ENCODE measurements around the gene LASP1.

The LASP1 gene

DNA sequence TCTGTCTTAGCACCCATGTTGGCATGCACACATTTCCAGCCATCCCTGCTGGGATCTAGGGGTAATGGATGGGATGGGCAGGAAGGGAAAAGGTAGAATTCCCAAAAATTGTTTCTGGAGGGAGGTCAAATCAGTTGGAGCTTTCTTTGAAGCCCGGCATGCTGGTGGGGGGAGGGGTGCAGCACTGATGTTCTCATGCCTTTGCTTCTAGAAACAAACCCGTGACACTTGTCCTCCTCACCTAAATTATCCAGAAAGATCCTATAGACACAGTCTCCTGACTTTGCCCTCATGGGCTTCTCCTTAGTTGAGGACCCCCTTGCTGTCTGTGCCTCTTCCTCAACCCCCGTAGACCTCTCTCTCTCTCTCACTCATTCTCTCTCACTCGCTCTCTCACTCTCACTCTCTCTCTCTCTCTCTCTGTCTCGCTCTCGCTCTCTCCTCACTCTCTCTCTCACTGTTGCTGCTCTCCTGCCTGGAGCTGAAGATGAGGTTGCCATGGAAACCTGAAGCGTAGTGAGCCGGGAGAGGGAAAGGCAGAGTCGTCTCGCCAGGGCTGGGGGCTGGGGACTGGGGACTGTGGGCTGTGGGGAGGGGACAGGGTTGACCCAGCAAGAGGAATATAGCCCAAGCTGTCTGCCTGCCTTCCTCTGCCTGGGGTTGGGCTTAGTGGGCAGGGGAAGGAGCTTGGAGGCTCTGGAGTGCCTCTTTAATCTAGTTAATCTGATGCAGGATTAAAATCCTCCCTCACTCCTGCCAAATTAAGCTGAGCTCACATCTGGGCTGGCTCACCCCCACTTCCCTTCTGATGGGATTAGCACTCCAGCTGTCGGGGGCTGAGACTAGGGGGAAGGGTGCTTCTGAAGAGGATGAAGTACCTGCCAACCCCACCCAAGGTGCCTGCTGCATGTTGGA lies 16.1 kb downstream of the LASP1 start:
- TF ChIP-seq, protein P1, sequence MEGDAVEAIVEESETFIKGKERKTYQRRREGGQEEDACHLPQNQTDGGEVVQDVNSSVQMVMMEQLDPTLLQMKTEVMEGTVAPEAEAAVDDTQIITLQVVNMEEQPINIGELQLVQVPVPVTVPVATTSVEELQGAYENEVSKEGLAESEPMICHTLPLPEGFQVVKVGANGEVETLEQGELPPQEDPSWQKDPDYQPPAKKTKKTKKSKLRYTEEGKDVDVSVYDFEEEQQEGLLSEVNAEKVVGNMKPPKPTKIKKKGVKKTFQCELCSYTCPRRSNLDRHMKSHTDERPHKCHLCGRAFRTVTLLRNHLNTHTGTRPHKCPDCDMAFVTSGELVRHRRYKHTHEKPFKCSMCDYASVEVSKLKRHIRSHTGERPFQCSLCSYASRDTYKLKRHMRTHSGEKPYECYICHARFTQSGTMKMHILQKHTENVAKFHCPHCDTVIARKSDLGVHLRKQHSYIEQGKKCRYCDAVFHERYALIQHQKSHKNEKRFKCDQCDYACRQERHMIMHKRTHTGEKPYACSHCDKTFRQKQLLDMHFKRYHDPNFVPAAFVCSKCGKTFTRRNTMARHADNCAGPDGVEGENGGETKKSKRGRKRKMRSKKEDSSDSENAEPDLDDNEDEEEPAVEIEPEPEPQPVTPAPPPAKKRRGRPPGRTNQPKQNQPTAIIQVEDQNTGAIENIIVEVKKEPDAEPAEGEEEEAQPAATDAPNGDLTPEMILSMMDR (IDR thresholded peaks at IDR 0.05; ENCODE audit: borderline replicate concordance, insufficient read depth, low read depth, low read length) = no peak
- no peak overlapping the region for H3K4me3 ChIP-seq (ENCODE audit: low read depth, low read length)

DNA sequence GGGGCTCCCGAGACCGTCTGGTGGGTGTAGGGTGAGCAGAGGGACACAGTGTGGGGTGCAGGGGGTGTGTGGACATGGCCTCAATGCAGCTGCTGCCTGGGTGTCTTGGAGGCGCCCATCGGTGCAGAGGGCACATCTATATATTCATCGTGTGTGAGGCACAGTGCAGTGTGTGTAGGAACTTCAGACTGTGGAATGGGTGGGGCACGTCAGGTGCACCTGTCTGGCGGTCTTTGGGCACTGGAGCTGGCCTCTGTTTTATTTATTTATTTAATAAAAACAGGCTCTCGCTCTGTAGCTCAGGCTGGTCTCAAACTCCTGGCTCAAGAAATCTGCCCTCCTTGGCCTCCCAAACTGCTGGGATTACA lies 16.8 kb downstream of the LASP1 start:
- H3K4me3 ChIP-seq (ENCODE audit: low read depth, low read length) = no peak overlapping the region
- TF ChIP-seq, protein P1 (IDR thresholded peaks at IDR 0.05; ENCODE audit: borderline replicate concordance, insufficient read depth, low read depth, low read length) = no peak

DNA sequence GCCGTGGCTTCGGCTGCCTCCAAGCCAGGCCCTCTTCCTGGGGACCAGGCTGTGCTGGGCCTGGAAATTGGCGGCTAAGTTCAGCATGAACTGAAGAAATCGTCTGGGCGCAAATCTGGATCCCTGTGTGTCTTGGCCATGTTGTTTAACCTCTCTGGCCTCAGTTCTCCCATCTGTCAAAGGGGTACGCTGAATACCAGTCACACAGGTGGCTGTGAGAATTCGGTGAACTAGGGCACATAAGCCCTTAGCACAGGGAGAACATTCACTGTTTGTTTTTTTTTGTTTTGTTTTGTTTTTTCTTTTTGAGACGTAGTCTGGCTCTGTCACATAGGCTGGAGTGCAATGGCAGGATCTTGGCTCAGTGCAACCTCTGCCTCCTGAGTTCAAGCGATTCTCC lies 19.0 kb downstream of the LASP1 start:
- TF ChIP-seq, protein P1 (IDR thresholded peaks at IDR 0.05; ENCODE audit: borderline replicate concordance, insufficient read depth, low read depth, low read length) = no peak
- H3K4me3 ChIP-seq (ENCODE audit: low read depth, low read length) = no peak overlapping the region

DNA sequence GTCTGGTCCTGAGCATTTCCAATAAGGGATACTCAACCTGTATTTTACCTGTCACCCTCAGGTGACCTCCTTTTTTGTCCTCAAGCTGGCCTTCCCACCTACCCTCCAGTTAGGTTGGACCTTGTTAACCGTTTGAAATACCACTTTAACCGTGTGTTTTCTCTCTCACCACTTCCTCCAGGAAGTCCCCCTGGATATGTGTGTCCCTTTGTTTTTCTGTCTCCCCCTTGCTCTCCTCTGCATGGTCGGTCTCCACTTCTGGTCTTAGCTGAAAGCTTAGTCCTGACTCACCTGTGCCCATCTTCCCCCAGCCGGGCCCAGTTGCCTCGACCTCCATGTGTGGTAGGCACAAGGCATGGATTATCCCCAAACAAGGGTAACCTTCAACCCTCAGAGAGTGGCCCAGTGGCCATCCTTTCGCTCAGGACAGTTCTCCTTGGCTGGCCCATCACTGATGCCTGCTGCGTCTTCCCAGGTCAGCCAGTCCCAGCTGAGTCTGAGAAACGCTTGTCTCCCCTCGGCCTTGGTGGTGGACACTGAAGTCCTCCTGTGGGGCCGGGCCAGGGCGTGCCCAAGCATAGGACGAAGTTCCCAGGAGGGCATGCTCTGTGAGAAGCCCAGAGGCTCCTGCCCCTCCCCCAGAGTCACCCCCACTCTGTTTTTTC lies 20.0 kb downstream of the LASP1 start:
- TF ChIP-seq, protein P1 (IDR thresholded peaks at IDR 0.05; ENCODE audit: borderline replicate concordance, insufficient read depth, low read depth, low read length) = no peak
- no peak overlapping the region for H3K4me3 ChIP-seq (ENCODE audit: low read depth, low read length)

DNA sequence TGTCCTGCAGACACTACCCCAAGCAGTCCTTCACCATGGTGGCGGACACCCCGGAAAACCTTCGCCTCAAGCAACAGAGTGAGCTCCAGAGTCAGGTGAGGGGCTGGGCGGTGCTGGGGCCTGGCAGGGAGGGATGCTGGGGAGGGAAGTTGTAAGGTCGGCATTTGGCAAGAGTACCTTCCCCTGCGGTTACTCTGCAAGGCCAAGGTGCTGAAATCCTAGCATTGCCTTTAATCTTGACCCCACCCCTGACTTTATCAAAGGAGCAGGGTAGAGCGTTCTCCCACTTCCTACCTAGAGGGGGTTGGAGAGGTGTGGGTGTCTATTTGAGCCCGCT lies 20.5 kb downstream of the LASP1 start:
- TF ChIP-seq, protein P1 (IDR thresholded peaks at IDR 0.05; ENCODE audit: borderline replicate concordance, insufficient read depth, low read depth, low read length) = no peak
- no peak overlapping the region for H3K4me3 ChIP-seq (ENCODE audit: low read depth, low read length)

DNA sequence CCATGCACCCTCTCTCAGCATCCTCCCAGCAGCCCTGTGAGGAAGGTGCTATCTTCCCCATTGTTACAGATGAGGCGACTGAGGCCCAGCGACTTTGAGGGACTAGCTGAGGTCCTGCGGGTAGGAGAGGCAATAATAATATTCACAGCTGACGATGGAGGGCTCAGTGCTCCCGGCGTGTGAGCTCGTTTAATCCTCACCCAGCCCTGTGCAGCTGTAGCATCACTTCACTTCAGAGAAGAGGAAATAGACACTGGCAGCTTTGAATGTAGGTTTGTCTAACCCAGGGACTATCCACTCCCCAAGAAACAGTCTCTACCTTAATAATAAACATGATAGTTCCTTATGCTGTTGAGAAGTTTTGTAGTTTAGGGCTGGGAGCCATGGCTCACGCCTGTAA lies 21.6 kb downstream of the LASP1 start:
- H3K4me3 ChIP-seq (ENCODE audit: low read depth, low read length) = no peak overlapping the region
- TF ChIP-seq, protein P1 (IDR thresholded peaks at IDR 0.05; ENCODE audit: borderline replicate concordance, insufficient read depth, low read depth, low read length) = no peak

DNA sequence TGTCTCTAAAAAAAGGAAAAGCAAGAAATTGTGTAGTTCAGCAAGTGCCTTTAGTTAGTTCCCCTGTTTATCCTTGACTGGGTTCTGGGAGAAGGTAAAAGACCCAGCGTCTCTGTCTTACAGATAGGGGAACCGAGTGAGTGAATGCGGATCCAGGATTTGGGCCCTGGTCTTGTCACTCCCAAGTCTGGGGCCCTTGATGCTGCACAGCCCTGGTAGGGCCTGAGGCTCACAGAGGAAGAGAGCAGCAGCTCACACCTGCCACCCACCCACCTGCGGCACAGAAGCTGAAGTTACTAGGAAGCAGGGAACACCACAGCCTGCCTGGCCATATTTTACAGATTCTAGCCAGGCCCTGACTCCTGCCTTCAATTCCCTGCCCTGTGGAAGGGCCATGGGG lies 22.2 kb downstream of the LASP1 start:
- H3K4me3 ChIP-seq (ENCODE audit: low read depth, low read length) = no peak overlapping the region
- TF ChIP-seq, protein P1 (IDR thresholded peaks at IDR 0.05; ENCODE audit: borderline replicate concordance, insufficient read depth, low read depth, low read length) = no peak

All from GM12875 (cell line).